DND-41 (cell line): ENCODE data around the gene NEK4.

ENCODE experiments used
- ATAC-seq: fragments of 200-7000 bp; cut with Tn5 transposase; 3 replicates; pipeline ENCODE4 v1.9.1; 2021; ENCODE audit warnings: low read depth; ENCODE audit not compliant: insufficient read depth
- DNase-seq: peaks from one replicate; pipeline ENCODE4 v3.0.0-alpha.2; 2020
- H2AFZ ChIP-seq: 2 replicates; pipeline ENCODE4 v1.6.0; 2012; ENCODE audit warnings: low read depth, low read length
- H3K27ac ChIP-seq: 2 replicates; pipeline ENCODE4 v1.5.1; 2012; ENCODE audit warnings: low read length, inconsistent platforms
- H3K27me3 ChIP-seq: fragments of 200-600 bp; sonication (generic); 2 replicates; pipeline ENCODE4 v1.6.0; 2012; ENCODE audit warnings: low read length, mild to moderate bottlenecking, inconsistent platforms; ENCODE audit not compliant: insufficient read depth, poor library complexity
- H3K36me3 ChIP-seq: 2 replicates; pipeline ENCODE4 v1.5.1; 2012; ENCODE audit warnings: low read length, inconsistent platforms; ENCODE audit not compliant: insufficient read depth
- H3K4me1 ChIP-seq: 2 replicates; pipeline ENCODE4 v1.5.1; 2012; ENCODE audit warnings: mild to moderate bottlenecking, low read length; ENCODE audit not compliant: insufficient read depth
- H3K4me2 ChIP-seq: 2 replicates; pipeline ENCODE4 v1.6.0; 2012; ENCODE audit warnings: mild to moderate bottlenecking, moderate library complexity, low read length, inconsistent platforms; ENCODE audit not compliant: insufficient read depth
- H3K4me3 ChIP-seq, 2 experiments: fragments of 200-600 bp in 1 of 2; shearing (Covaris generic) in 1 of 2; 2 replicates each; pipeline ENCODE4 v1.5.1; 2012 to 2016; ENCODE audit warnings: inconsistent platforms in 2 of 2, low read length in 2 of 2, mild to moderate bottlenecking in 2 of 2, low read depth in 1 of 2, moderate library complexity in 1 of 2
- H3K79me2 ChIP-seq: 2 replicates; pipeline ENCODE4 v1.6.0; 2012; ENCODE audit warnings: low read length, inconsistent platforms; ENCODE audit not compliant: insufficient read depth
- H3K9ac ChIP-seq: 2 replicates; pipeline ENCODE4 v1.6.0; 2012; ENCODE audit warnings: low read depth, mild to moderate bottlenecking, inconsistent platforms, low read length, moderate library complexity
- H3K9me3 ChIP-seq: 2 replicates; pipeline ENCODE4 v1.5.1; 2012; ENCODE audit warnings: low read length, moderate library complexity, mild to moderate bottlenecking, inconsistent platforms; ENCODE audit not compliant: insufficient read depth, severe bottlenecking
- H4K20me1 ChIP-seq: 2 replicates; pipeline ENCODE4 v1.6.0; 2012; ENCODE audit warnings: low read length; ENCODE audit not compliant: insufficient read depth
- EZH2 ChIP-seq: IDR thresholded peaks from 3 replicates; pipeline ENCODE4 v1.6.1; 2012; ENCODE audit warnings: borderline replicate concordance, low read depth, mild to moderate bottlenecking, moderate library complexity, low read length, inconsistent platforms; ENCODE audit not compliant: severe bottlenecking
- TF ChIP-seq, protein P1 (sequence below): IDR thresholded peaks from 2 replicates; pipeline ENCODE4 v1.5.1; 2012; ENCODE audit warnings: borderline replicate concordance, low read length, moderate library complexity, mild to moderate bottlenecking; ENCODE audit not compliant: poor library complexity, severe bottlenecking; ENCODE audit errors: extremely low read depth

The NEK4 gene

DNA sequence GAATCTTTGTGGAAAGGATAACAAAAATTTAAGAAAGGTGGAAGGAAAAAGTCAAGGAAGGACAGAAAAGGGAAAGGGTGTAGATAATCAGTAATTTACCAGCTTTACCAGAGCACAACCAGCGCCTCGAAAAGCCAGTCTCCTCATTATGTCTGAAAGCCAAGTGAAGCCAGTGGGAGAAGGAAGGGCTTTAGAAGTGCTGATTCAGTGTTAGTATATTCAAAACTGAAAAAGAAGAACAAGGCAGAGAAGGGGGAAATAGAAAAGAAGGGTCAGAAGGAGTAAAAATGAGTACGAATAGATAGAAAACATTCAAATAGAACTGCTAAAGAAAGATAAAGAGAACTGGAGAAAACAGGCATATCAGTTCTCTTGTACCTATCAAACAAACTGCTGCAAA lies 89.1 kb downstream of the NEK4 start:
- H3K27me3 ChIP-seq, result no peaks in the 10 kb centered on the region

DNA sequence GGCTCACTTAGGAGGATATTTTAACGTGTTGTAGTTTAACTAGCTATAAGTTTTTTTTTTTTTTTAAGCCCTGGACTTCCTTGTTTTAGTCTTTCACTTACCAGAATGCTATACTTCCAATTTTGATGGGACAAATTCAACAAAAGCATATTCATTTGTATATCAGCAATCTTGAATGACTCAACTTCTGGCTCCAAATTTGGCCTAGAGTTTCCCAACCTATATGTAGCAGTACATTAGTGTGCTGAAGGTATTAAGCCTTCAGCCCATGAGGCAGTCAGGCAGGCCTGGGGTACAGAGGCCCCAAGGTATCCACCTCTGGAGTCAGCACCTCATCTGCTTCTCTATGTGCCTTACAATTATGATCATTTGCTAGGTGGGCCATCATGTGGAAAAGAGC lies 90.9 kb downstream of the NEK4 start:
- TF ChIP-seq EZH2, result no peak
- TF ChIP-seq, protein P1, sequence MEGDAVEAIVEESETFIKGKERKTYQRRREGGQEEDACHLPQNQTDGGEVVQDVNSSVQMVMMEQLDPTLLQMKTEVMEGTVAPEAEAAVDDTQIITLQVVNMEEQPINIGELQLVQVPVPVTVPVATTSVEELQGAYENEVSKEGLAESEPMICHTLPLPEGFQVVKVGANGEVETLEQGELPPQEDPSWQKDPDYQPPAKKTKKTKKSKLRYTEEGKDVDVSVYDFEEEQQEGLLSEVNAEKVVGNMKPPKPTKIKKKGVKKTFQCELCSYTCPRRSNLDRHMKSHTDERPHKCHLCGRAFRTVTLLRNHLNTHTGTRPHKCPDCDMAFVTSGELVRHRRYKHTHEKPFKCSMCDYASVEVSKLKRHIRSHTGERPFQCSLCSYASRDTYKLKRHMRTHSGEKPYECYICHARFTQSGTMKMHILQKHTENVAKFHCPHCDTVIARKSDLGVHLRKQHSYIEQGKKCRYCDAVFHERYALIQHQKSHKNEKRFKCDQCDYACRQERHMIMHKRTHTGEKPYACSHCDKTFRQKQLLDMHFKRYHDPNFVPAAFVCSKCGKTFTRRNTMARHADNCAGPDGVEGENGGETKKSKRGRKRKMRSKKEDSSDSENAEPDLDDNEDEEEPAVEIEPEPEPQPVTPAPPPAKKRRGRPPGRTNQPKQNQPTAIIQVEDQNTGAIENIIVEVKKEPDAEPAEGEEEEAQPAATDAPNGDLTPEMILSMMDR, result no peak
- ATAC-seq, result no peak
- H3K27me3 ChIP-seq, result no peaks in the 10 kb centered on the region
- H4K20me1 ChIP-seq, result peaks cover 20% of the 10 kb centered on the region; the same call in 1 of the 2 replicates
- no peak for DNase-seq
- H3K4me1 ChIP-seq, result peaks cover 23% of the 10 kb centered on the region
- H3K9ac ChIP-seq, result no peak overlapping the region
- peaks cover 94% of the 10 kb centered on the region for H3K79me2 ChIP-seq
- H3K9me3 ChIP-seq, result no peaks in the 10 kb centered on the region
- H3K36me3 ChIP-seq, result peaks cover 77% of the 10 kb centered on the region
- no peak overlapping the region for H3K4me2 ChIP-seq
- H2AFZ ChIP-seq, result no peak overlapping the region
- no peak overlapping the region for H3K4me3 ChIP-seq
- no peak overlapping the region for H3K27ac ChIP-seq

More for the DNA sequence above, 89.1 kb downstream of the NEK4 start:
- Histone ChIP-seq H3K27ac (no peak overlapping the region), H3K9me3 (no peaks in the 10 kb centered on the region), H4K20me1 (peaks cover 16% of the 10 kb centered on the region; the same call in 1 of the 2 replicates), H3K4me3 (no peak overlapping the region), H3K4me1 (peaks cover 25% of the 10 kb centered on the region), H3K9ac (no peak overlapping the region; the same call in 1 of the 2 replicates), H3K79me2 (peaks cover 97% of the 10 kb centered on the region), H3K36me3 (peaks cover 63% of the 10 kb centered on the region), H3K4me2 (no peak overlapping the region; the same call in 1 of the 2 replicates), H2AFZ (no peak overlapping the region)
- DNase-seq (no peak), ATAC-seq (no peak)
- TF ChIP-seq EZH2, result no peak
- TF ChIP-seq, protein P1, result no peak

DNA sequence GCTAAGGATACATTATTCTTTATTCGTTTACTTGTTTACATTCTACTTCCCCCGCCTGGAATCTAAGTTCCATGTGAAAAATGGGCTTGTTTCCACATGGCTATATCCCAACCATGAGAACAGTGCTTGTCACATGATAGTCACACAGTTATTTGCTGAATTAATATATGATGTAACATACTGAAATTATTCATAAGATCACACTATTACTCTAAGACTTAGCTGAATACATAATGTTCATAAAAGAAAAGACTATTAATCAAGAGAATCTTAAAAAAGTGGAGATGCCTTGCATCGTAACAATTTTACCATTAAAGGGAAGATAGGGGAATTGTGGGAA lies 91.6 kb downstream of the NEK4 start:
- H3K27ac ChIP-seq, result no peak overlapping the region; the same call in 1 of the 2 replicates
- no peaks in the 10 kb centered on the region for H3K9me3 ChIP-seq
- H3K27me3 ChIP-seq, result no peaks in the 10 kb centered on the region
- DNase-seq (no peak), ATAC-seq (no peak)
- TF ChIP-seq, protein P1, result no peak
- TF ChIP-seq EZH2, result no peak
- H3K4me1 ChIP-seq, result peaks cover 17% of the 10 kb centered on the region
- peaks cover 92% of the 10 kb centered on the region for H3K79me2 ChIP-seq
- peaks cover 20% of the 10 kb centered on the region; the same call in 1 of the 2 replicates for H4K20me1 ChIP-seq
- H3K9ac ChIP-seq, result no peak overlapping the region
- no peak overlapping the region for H3K4me3 ChIP-seq
- H3K4me2 ChIP-seq, result no peak overlapping the region
- peaks cover 82% of the 10 kb centered on the region for H3K36me3 ChIP-seq
- no peak overlapping the region for H2AFZ ChIP-seq
